ENCODE data around the gene CLMN. TPM values are rescaled to one million over a fixed set of nuclear protein-coding genes. Genes with fewer than 3 reads are reported as not detected.
A peak's percentile ranks its signal among the peaks of the same experiment; 100 is the strongest.

Gene CLMN
- polyA plus RNA-seq = 18.7 TPM
- long read RNA-seq, donor 1 = 0 reads
- long read RNA-seq, donor 2, full-length matches to known transcripts = 1 of 1 reads
- long read RNA-seq, donor 2, partial matches to known transcripts = 0 of 1 reads
- long read RNA-seq, donor 2, other reads (novel, unspliced or antisense) = 0 of 1 reads
- long read RNA-seq, donor 3 = 0 reads
- long read RNA-seq, donor 4 = 0 reads
- long read RNA-seq, donor 5 = 0 reads
- long read RNA-seq, donor 6, full-length matches to known transcripts = 1 of 1 reads
- long read RNA-seq, donor 6, partial matches to known transcripts = 0 of 1 reads
- long read RNA-seq, donor 6, other reads (novel, unspliced or antisense) = 0 of 1 reads
- long read RNA-seq, donor 7, partial matches to known transcripts = 0 of 1 reads
- long read RNA-seq, donor 7, other reads (novel, unspliced or antisense) = 0 of 1 reads
- long read RNA-seq, donor 8, full-length matches to known transcripts = 1 of 1 reads
- long read RNA-seq, donor 8, partial matches to known transcripts = 0 of 1 reads
- long read RNA-seq, donor 8, other reads (novel, unspliced or antisense) = 0 of 1 reads
- long read RNA-seq, donor 9 = 0 reads
- long read RNA-seq, donor 10, full-length matches to known transcripts = 1 of 1 reads
- long read RNA-seq, donor 10, partial matches to known transcripts = 0 of 1 reads
- long read RNA-seq, donor 10, other reads (novel, unspliced or antisense) = 0 of 1 reads
- long read RNA-seq, donor 11, full-length matches to known transcripts = 1 of 1 reads
- long read RNA-seq, donor 11, partial matches to known transcripts = 0 of 1 reads
- long read RNA-seq, donor 11, other reads (novel, unspliced or antisense) = 0 of 1 reads

- Histone ChIP-seq H3K9me3 (ENCODE audit: control insufficient read depth, low read depth, low read length) (no peaks in the 10 kb centered on the region), H3K27ac (ENCODE audit: low read length) (peak within 1 kb of the TSS; percentile 31), H3K4me1 (ENCODE audit: control insufficient read depth, insufficient read depth, low read length) (peaks cover 15% of the 10 kb centered on the region), H3K36me3 (ENCODE audit: control insufficient read depth, insufficient read depth, low read length) (no peaks in the 10 kb centered on the region), H3K27me3 (ENCODE audit: control insufficient read depth, insufficient read depth, low read length) (no peaks in the 10 kb centered on the region), H3K4me3 (ENCODE audit: low read length) (peak within 1 kb of the TSS; percentile 82)
- no CpG with 5 or more reads among the region's 98 CpGs for WGBS (ENCODE audit: insufficient coverage, low lambda C conversion rate)
- peak in 1 of 2 donors; percentile 77 for DNase-seq
Observed at GRCh38 chr14:95319312-95320077, at the start of gene CLMN. CLMN (minus strand) TSS chr14:95319908; CDS start chr14:95319792, 116 bp downstream.

GRCh38 chr14:95365401-95365800 lies 45.7 kb upstream of the CLMN start:
- Histone ChIP-seq H3K4me1 (ENCODE audit: control insufficient read depth, insufficient read depth, low read length) (peaks cover 7% of the 10 kb centered on the region), H3K27me3 (ENCODE audit: control insufficient read depth, insufficient read depth, low read length) (peaks cover 5% of the 10 kb centered on the region), H3K27ac (ENCODE audit: low read length) (no peak overlapping the region), H3K36me3 (ENCODE audit: control insufficient read depth, insufficient read depth, low read length) (no peaks in the 10 kb centered on the region), H3K9me3 (ENCODE audit: control insufficient read depth, low read depth, low read length) (no peaks in the 10 kb centered on the region), H3K4me3 (ENCODE audit: low read length) (no peak overlapping the region)
- WGBS (ENCODE audit: insufficient coverage, low lambda C conversion rate) = no CpG with 5 or more reads among the region's 2 CpGs
- DNase-seq = no peak

GRCh38 chr14:95364481-95365209 lies 44.9 kb upstream of the CLMN start:
- WGBS (ENCODE audit: insufficient coverage, low lambda C conversion rate) = no CpG with 5 or more reads among the region's 7 CpGs
- H3K27ac ChIP-seq (ENCODE audit: low read length) = no peak overlapping the region
- no peak overlapping the region for H3K4me3 ChIP-seq (ENCODE audit: low read length)
- H3K4me1 ChIP-seq (ENCODE audit: control insufficient read depth, insufficient read depth, low read length) = peaks cover 7% of the 10 kb centered on the region
- H3K27me3 ChIP-seq (ENCODE audit: control insufficient read depth, insufficient read depth, low read length) = peaks cover 9% of the 10 kb centered on the region
- no peaks in the 10 kb centered on the region for H3K9me3 ChIP-seq (ENCODE audit: control insufficient read depth, low read depth, low read length)
- DNase-seq = peak in 1 of 2 donors; percentile 6
- H3K36me3 ChIP-seq (ENCODE audit: control insufficient read depth, insufficient read depth, low read length) = no peaks in the 10 kb centered on the region

- Histone ChIP-seq H3K9me3 (ENCODE audit: control insufficient read depth, low read depth, low read length) (no peaks in the 10 kb centered on the region), H3K27ac (ENCODE audit: low read length) (no peak overlapping the region), H3K36me3 (ENCODE audit: control insufficient read depth, insufficient read depth, low read length) (no peaks in the 10 kb centered on the region), H3K4me3 (ENCODE audit: low read length) (no peak overlapping the region), H3K27me3 (ENCODE audit: control insufficient read depth, insufficient read depth, low read length) (peaks cover 9% of the 10 kb centered on the region), H3K4me1 (ENCODE audit: control insufficient read depth, insufficient read depth, low read length) (peaks cover 7% of the 10 kb centered on the region)
- no CpG with 5 or more reads among the region's 11 CpGs for WGBS (ENCODE audit: insufficient coverage, low lambda C conversion rate)
- DNase-seq = no peak
Observed at GRCh38 chr14:95363468-95363954, 43.8 kb upstream of the CLMN start.

GRCh38 chr14:95362138-95362494 lies 42.4 kb upstream of the CLMN start:
- DNase-seq = no peak
- H3K4me3 ChIP-seq (ENCODE audit: low read length) = no peak overlapping the region
- H3K27me3 ChIP-seq (ENCODE audit: control insufficient read depth, insufficient read depth, low read length) = peaks cover 9% of the 10 kb centered on the region
- H3K36me3 ChIP-seq (ENCODE audit: control insufficient read depth, insufficient read depth, low read length) = no peaks in the 10 kb centered on the region
- no peak overlapping the region for H3K27ac ChIP-seq (ENCODE audit: low read length)
- peaks cover 7% of the 10 kb centered on the region for H3K4me1 ChIP-seq (ENCODE audit: control insufficient read depth, insufficient read depth, low read length)
- WGBS (ENCODE audit: insufficient coverage, low lambda C conversion rate) = no CpG with 5 or more reads among the region's 9 CpGs
- H3K9me3 ChIP-seq (ENCODE audit: control insufficient read depth, low read depth, low read length) = no peaks in the 10 kb centered on the region

- peak; percentile 44 to 69 for DNase-seq
- WGBS (ENCODE audit: insufficient coverage, low lambda C conversion rate) = no CpG with 5 or more reads among the region's 19 CpGs
- Histone ChIP-seq H3K4me3 (ENCODE audit: low read length) (peak overlapping the region; percentile 7), H3K4me1 (ENCODE audit: control insufficient read depth, insufficient read depth, low read length) (peaks cover 7% of the 10 kb centered on the region), H3K27me3 (ENCODE audit: control insufficient read depth, insufficient read depth, low read length) (peaks cover 9% of the 10 kb centered on the region), H3K36me3 (ENCODE audit: control insufficient read depth, insufficient read depth, low read length) (no peaks in the 10 kb centered on the region), H3K27ac (ENCODE audit: low read length) (no peak overlapping the region), H3K9me3 (ENCODE audit: control insufficient read depth, low read depth, low read length) (no peaks in the 10 kb centered on the region)
Observed at GRCh38 chr14:95361373-95362137, 41.8 kb upstream of the CLMN start.

- no peak overlapping the region for H3K27ac ChIP-seq (ENCODE audit: low read length)
- no CpG with 5 or more reads among the region's 9 CpGs for WGBS (ENCODE audit: insufficient coverage, low lambda C conversion rate)
- H3K36me3 ChIP-seq (ENCODE audit: control insufficient read depth, insufficient read depth, low read length) = no peaks in the 10 kb centered on the region
- DNase-seq = no peak
- H3K4me3 ChIP-seq (ENCODE audit: low read length) = no peak overlapping the region
- H3K9me3 ChIP-seq (ENCODE audit: control insufficient read depth, low read depth, low read length) = no peaks in the 10 kb centered on the region
- peaks cover 9% of the 10 kb centered on the region for H3K27me3 ChIP-seq (ENCODE audit: control insufficient read depth, insufficient read depth, low read length)
- peaks cover 7% of the 10 kb centered on the region for H3K4me1 ChIP-seq (ENCODE audit: control insufficient read depth, insufficient read depth, low read length)
Observed at GRCh38 chr14:95360828-95361227, 41.1 kb upstream of the CLMN start.

GRCh38 chr14:95359994-95360826 lies 40.5 kb upstream of the CLMN start:
- H3K27me3 ChIP-seq (ENCODE audit: control insufficient read depth, insufficient read depth, low read length) = peaks cover 9% of the 10 kb centered on the region
- H3K27ac ChIP-seq (ENCODE audit: low read length) = no peak overlapping the region
- WGBS (ENCODE audit: insufficient coverage, low lambda C conversion rate) = no CpG with 5 or more reads among the region's 47 CpGs
- H3K9me3 ChIP-seq (ENCODE audit: control insufficient read depth, low read depth, low read length) = no peaks in the 10 kb centered on the region
- peak in 1 of 2 donors; percentile 50 for DNase-seq
- H3K4me1 ChIP-seq (ENCODE audit: control insufficient read depth, insufficient read depth, low read length) = peaks cover 7% of the 10 kb centered on the region
- no peaks in the 10 kb centered on the region for H3K36me3 ChIP-seq (ENCODE audit: control insufficient read depth, insufficient read depth, low read length)
- no peak overlapping the region for H3K4me3 ChIP-seq (ENCODE audit: low read length)

Data from large intestine (tissue), 12 donors.